Forelimb muscle (tissue), 1 donor: ENCODE measurements around the gene TMEM116. TPM values are rescaled to one million over a fixed set of nuclear protein-coding genes. Genes with fewer than 3 reads are reported as not detected.

Source experiments
- DNase-seq: peaks from one replicate; pipeline ENCODE4 v3.0.0-alpha.2; 2013; ENCODE audit warnings: low read depth
- polyA plus RNA-seq: library from polyadenylated mRNA; unstranded; fragments of 120-200 nt; gene quantifications from one replicate; pipeline ENCODE4 v1.2.1, GENCODE V29; 2013; ENCODE audit not compliant: insufficient read length

Gene TMEM116
- polyA plus RNA-seq, 1 donor = 10.5 TPM

GRCh38 chr12:111894556-111894955, 118.4 kb downstream of the TMEM116 start:
- DNase-seq = no peak

- no peak for DNase-seq
Measured at GRCh38 chr12:111893287-111893686, 119.7 kb downstream of the TMEM116 start.

DNA sequence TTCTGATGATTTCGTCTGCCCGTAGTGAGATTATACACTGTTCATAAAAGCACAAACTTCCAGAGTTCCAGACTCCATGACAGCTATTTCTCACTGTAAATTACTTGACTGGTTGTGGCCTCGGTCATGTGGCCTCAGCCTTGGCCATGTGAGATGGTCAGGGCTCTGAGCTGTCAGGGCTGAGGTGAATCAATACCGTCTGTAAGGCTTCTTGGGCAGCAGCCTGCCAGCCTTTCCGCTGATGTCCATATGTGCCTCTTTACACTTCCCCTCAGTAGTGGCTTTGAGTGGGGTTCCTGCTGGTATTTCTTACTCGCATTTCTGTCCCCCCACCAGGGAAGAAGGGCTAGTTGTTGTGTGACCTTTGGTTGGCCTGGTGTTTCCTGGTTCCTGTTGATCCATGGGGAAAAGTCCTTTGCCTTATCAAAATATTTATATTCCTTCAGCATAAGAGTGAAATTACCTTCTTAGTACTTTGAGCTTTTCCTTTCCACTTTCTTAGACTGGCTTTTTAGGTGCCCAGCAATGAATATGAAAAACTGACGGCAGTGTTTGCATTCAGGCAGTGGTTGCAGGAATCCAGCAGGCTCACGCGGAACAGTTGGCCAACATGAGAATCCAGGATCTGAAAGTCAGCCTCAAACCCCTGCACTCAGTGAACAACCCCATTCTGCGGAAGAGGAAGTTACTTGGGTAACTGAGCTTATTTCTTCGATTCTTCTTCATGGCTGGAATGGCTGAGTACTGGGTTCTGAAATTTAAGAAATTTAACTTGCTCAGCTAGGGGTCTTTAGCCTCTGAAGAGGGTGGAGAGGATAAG, 124.8 kb downstream of the TMEM116 start:
- no peak for DNase-seq

GRCh38 chr12:111886662-111887545, 126.1 kb downstream of the TMEM116 start:
- DNase-seq = no peak

DNA sequence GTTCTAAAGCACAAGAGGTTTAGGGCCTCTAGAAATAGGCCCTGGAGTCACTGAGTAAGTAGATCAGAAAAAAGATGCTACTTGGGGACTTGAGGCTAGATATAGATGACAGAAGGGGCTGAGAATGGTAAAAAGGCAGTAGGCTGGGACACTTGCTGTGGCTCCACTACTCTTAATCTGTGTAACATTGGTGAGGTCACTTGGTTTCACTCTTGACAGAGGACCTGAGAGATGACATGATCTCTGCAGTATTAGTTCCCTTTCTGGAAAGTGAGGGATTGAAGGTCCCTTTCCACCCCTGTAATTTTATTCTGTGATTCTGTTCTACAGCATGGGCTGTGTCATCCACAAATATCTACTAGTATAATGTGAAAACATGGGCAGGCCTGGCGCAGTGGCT, 131.2 kb downstream of the TMEM116 start:
- no peak for DNase-seq

Other genes with a start within 250 kb of the TMEM116 start
- gene ALDH2, start 246.2 kb downstream of the TMEM116 start, polyA plus RNA-seq = 25.8 TPM
- gene MAPKAPK5, start 170.9 kb downstream of the TMEM116 start, polyA plus RNA-seq = 32.1 TPM
- 66.4 TPM for gene ERP29, start 261 bp upstream of the TMEM116 start, polyA plus RNA-seq
- gene NAA25, start 95.6 kb upstream of the TMEM116 start, polyA plus RNA-seq = 24.7 TPM
- 23.0 TPM for gene TRAFD1, start 112.4 kb upstream of the TMEM116 start, polyA plus RNA-seq